Endothelial cell of umbilical vein (primary cell): Measurements from ENCODE around the gene TEX53. TPM values are rescaled to one million over a fixed set of nuclear protein-coding genes. Genes with fewer than 3 reads are reported as not detected.

ENCODE experiments used
- BruUV-seq: library from RNA; stranded (reverse); fragments of 400-500 nt; replicated peaks from 2 replicates; lab custom pipeline; 2021; lab: Mats Ljungman, UMichigan
- CTCF ChIA-PET: fragments of 300-600, 350-600 bp; sonication (Branson Sonifier 250); formaldehyde crosslinking; loops from one replicate; lab custom pipeline; 2021; ENCODE audit warnings: antibody characterized with exemption, inconsistent platforms; lab: Charles Lee
- POLR2A ChIA-PET: fragments of 300-600, 350-600 bp; sonication (Branson Sonifier 250); formaldehyde crosslinking; loops from one replicate; lab custom pipeline; 2021; ENCODE audit warnings: antibody characterized with exemption, inconsistent platforms; lab: Charles Lee
- DNase-seq: peaks from one replicate; pipeline ENCODE4 v3.0.0-alpha.2; 2011; ENCODE audit warnings: low read depth, low spot score
- FAIRE-seq: peaks from 2 replicates; lab custom pipeline; 2011; peaks lifted over from hg19 to GRCh38; lab: Jason Lieb, UNC
- H2AFZ ChIP-seq: 2 replicates; pipeline ENCODE4 v1.6.0; 2012; ENCODE audit warnings: low read depth, low read length, control low read depth, inconsistent platforms
- H3K27ac ChIP-seq: 2 replicates; pipeline ENCODE4 v1.5.1; 2011; ENCODE audit warnings: low read depth, mild to moderate bottlenecking, control low read depth, low read length, moderate library complexity; ENCODE audit not compliant: insufficient read depth
- H3K27me3 ChIP-seq, 2 experiments: 2 replicates each; pipeline versions ENCODE4 v1.6.0 to v1.6.1; 2011; ENCODE audit warnings: low read length in 2 of 2, mixed read lengths in 1 of 2; ENCODE audit not compliant: control insufficient read depth in 2 of 2, insufficient read depth in 2 of 2
- H3K36me3 ChIP-seq, 2 experiments: 2 replicates in 1 of 2; 3 replicates in 1 of 2; pipeline ENCODE4 v1.5.1; 2011; ENCODE audit warnings: low read length in 2 of 2, mild to moderate bottlenecking in 1 of 2, moderate library complexity in 1 of 2; ENCODE audit not compliant: control insufficient read depth in 2 of 2, insufficient read depth in 2 of 2; ENCODE audit errors: extremely low read depth in 1 of 2
- H3K4me1 ChIP-seq: 3 replicates; pipeline ENCODE4 v1.5.1; 2011; ENCODE audit warnings: mild to moderate bottlenecking, low read length; ENCODE audit not compliant: control insufficient read depth, insufficient read depth; ENCODE audit errors: extremely low read depth
- H3K4me2 ChIP-seq: 2 replicates; pipeline ENCODE4 v1.6.1; 2011; ENCODE audit warnings: low read length, control low read depth, mixed read lengths; ENCODE audit not compliant: insufficient read depth
- H3K4me3 ChIP-seq, 3 experiments: fragments of 200-600 bp in 1 of 3; sonication (generic), shearing (Covaris generic) in 1 of 3; replicated peaks in 1 of 3; 2 replicates each; pipeline ENCODE4 v1.5.1; 2011 to 2016; ENCODE audit warnings: control low read depth in 3 of 3, low read length in 3 of 3, mild to moderate bottlenecking in 2 of 3, inconsistent platforms in 1 of 3, low read depth in 1 of 3, moderate library complexity in 1 of 3; ENCODE audit not compliant: insufficient read depth in 1 of 3
- H3K79me2 ChIP-seq: 2 replicates; pipeline ENCODE4 v1.6.0; 2012; ENCODE audit warnings: low read length, inconsistent platforms; ENCODE audit not compliant: control insufficient read depth, insufficient read depth
- H3K9ac ChIP-seq: replicated peaks from 2 replicates; pipeline ENCODE3; 2011; ENCODE audit warnings: low read length, control low read depth; ENCODE audit not compliant: insufficient read depth; ENCODE audit errors: extremely low read depth
- H3K9me1 ChIP-seq: replicated peaks from 3 replicates; pipeline ENCODE4 v1.6.0; 2011; ENCODE audit warnings: mild to moderate bottlenecking, low read length; ENCODE audit not compliant: control insufficient read depth, insufficient read depth; ENCODE audit errors: extremely low read depth
- H3K9me3 ChIP-seq: replicated peaks from 2 replicates; pipeline ENCODE4 v1.5.1; 2012; ENCODE audit warnings: low read length, inconsistent platforms; ENCODE audit not compliant: control insufficient read depth, insufficient read depth
- H4K20me1 ChIP-seq: replicated peaks from 2 replicates; pipeline ENCODE3; 2011; ENCODE audit warnings: mild to moderate bottlenecking, low read length; ENCODE audit not compliant: control insufficient read depth, insufficient read depth; ENCODE audit errors: extremely low read depth
- EZH2 ChIP-seq: IDR thresholded peaks from 2 replicates; pipeline ENCODE4 v1.6.1; 2012; ENCODE audit warnings: borderline replicate concordance, low read depth, mild to moderate bottlenecking, moderate library complexity, low read length, inconsistent platforms; ENCODE audit not compliant: severe bottlenecking
- FOS ChIP-seq: IDR thresholded peaks from 2 replicates; pipeline ENCODE4 v1.6.1; 2011; ENCODE audit warnings: mild to moderate bottlenecking, low read length, moderate library complexity, borderline replicate concordance; ENCODE audit not compliant: insufficient read depth
- GATA2 ChIP-seq: IDR thresholded peaks from 2 replicates; pipeline ENCODE4 v1.7.0; 2011; ENCODE audit warnings: low read depth, mild to moderate bottlenecking, moderate library complexity, mixed read lengths, low read length; ENCODE audit not compliant: insufficient read length, insufficient read depth
- JUN ChIP-seq: IDR thresholded peaks from 2 replicates; pipeline ENCODE4 v1.6.1; 2011; ENCODE audit warnings: borderline replicate concordance, low read depth; ENCODE audit not compliant: insufficient read length, insufficient read depth
- MYC ChIP-seq: IDR thresholded peaks from one replicate; pipeline ENCODE4 v1.6.1; 2011; ENCODE audit warnings: mild to moderate bottlenecking, low read depth, low read length
- POLR2A ChIP-seq: IDR thresholded peaks from 2 replicates; pipeline ENCODE4 v1.6.1; 2012; ENCODE audit warnings: low read depth, mild to moderate bottlenecking, control low read depth, low read length
- POLR2AphosphoS5 ChIP-seq: IDR thresholded peaks from 2 replicates; pipeline ENCODE4 v1.6.1; 2012; ENCODE audit warnings: low read depth, mild to moderate bottlenecking, control low read depth, low read length, moderate library complexity; ENCODE audit not compliant: insufficient read depth
- dilution Hi-C: fragments of 300-500 bp; cut with MboI; formaldehyde crosslinking; loops from one replicate; pipeline ENCODE4 v1.15.0; 2019; ENCODE audit warnings: low sequenced_read_pairs; ENCODE audit not compliant: extremely low pct_ligation_motif_present
- intact Hi-C: fragments of 100-400 bp; cut with micrococcal nuclease; formaldehyde crosslinking; loops from one replicate; pipeline ENCODE4 v1.10.0; 2022
- polyA plus RNA-seq, 4 experiments: library from polyadenylated mRNA; depleted of rRNA in 3 of 4; stranded (reverse) in 3 of 4; unstranded in 1 of 4; fragments of >200 nt; gene quantifications; 2 replicates each; pipeline versions ENCODE4 v1.2.1 to v1.2.3, GENCODE V29; 2011 to 2012; ENCODE audit warnings: missing spikeins in 1 of 4
- total RNA-seq: library from RNA; stranded (reverse); gene quantifications from 2 replicates; pipeline ENCODE4 v1.2.3, GENCODE V29; 2021
- TF ChIP-seq, protein P1 (sequence below), 2 donors: IDR thresholded peaks; 1 replicate in 1 of 2; 2 replicates in 1 of 2; pipeline ENCODE4 v1.5.1; 2011; ENCODE audit warnings: low read length in 2 of 2, mild to moderate bottlenecking in 2 of 2, moderate library complexity in 2 of 2, control low read depth in 1 of 2, inconsistent platforms in 1 of 2, low read depth in 1 of 2; ENCODE audit not compliant: insufficient read depth in 1 of 2; ENCODE audit errors: extremely low read depth in 1 of 2
- TF ChIP-seq, protein P2 (sequence below): IDR thresholded peaks from 2 replicates; pipeline ENCODE4 v1.6.1; 2011; ENCODE audit not compliant: insufficient read depth, insufficient read length

The TEX53 gene
- total and polyA plus RNA-seq, 2 donors (not counting 3 experiments of a cell fraction or from before 2014, with no cell fraction given) = not detected

- Histone ChIP-seq H3K27me3 (no peaks in the 10 kb centered on the region), H3K9ac (no peak overlapping the region), H3K27ac (no peak overlapping the region), H3K9me1 (no peaks in the 10 kb centered on the region), H3K79me2 (no peaks in the 10 kb centered on the region), H4K20me1 (no peaks in the 10 kb centered on the region), H3K9me3 (no peaks in the 10 kb centered on the region), H3K4me2 (no peak overlapping the region), H3K4me3 (no peak overlapping the region), H3K36me3 (peaks cover 0 to 5% of the 10 kb centered on the region in 2 experiments), H3K4me1 (no peaks in the 10 kb centered on the region), H2AFZ (no peak overlapping the region)
- no TSS peak for BruUV-seq
- intact Hi-C loops (no loop called here), dilution Hi-C loops (no loop called here)
- CTCF ChIA-PET = interaction anchor here (1.3 to 3.7 kb wide), 2 partner anchors 9 to 238 kb away, joined by 3 to 25 read pairs; no protein-coding TSS in a partner anchor
- POLR2A ChIA-PET = no interaction called here
- FAIRE-seq (no peak), DNase-seq (no peak)
- no peak for TF ChIP-seq FOS
- TF ChIP-seq MYC = no peak
- TF ChIP-seq, protein P1, sequence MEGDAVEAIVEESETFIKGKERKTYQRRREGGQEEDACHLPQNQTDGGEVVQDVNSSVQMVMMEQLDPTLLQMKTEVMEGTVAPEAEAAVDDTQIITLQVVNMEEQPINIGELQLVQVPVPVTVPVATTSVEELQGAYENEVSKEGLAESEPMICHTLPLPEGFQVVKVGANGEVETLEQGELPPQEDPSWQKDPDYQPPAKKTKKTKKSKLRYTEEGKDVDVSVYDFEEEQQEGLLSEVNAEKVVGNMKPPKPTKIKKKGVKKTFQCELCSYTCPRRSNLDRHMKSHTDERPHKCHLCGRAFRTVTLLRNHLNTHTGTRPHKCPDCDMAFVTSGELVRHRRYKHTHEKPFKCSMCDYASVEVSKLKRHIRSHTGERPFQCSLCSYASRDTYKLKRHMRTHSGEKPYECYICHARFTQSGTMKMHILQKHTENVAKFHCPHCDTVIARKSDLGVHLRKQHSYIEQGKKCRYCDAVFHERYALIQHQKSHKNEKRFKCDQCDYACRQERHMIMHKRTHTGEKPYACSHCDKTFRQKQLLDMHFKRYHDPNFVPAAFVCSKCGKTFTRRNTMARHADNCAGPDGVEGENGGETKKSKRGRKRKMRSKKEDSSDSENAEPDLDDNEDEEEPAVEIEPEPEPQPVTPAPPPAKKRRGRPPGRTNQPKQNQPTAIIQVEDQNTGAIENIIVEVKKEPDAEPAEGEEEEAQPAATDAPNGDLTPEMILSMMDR (IDR thresholded peaks at IDR 0.05; ENCODE audit: extremely low read depth in 1 of 2, insufficient read depth in 1 of 2, low read depth in 1 of 2, low read length in 2 of 2) = no peak
- TF ChIP-seq EZH2 = no peak
- TF ChIP-seq GATA2 = no peak
- TF ChIP-seq, protein P2, sequence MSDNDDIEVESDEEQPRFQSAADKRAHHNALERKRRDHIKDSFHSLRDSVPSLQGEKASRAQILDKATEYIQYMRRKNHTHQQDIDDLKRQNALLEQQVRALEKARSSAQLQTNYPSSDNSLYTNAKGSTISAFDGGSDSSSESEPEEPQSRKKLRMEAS = no peak
- TF ChIP-seq POLR2A = no peak
- no peak for TF ChIP-seq JUN
- no peak for TF ChIP-seq POLR2AphosphoS5
Measured at GRCh38 chr9:114643896-114644295, 13.7 kb downstream of the TEX53 start.
